ENCODE results near the gene MYH7. TPM values are rescaled to one million over a fixed set of nuclear protein-coding genes. Genes with fewer than 3 reads are reported as not detected.

Gene MYH7
- total RNA-seq, 4 donors from 2014 or later, result 1,360 to 5,274 (median 3,359) TPM

DNA sequence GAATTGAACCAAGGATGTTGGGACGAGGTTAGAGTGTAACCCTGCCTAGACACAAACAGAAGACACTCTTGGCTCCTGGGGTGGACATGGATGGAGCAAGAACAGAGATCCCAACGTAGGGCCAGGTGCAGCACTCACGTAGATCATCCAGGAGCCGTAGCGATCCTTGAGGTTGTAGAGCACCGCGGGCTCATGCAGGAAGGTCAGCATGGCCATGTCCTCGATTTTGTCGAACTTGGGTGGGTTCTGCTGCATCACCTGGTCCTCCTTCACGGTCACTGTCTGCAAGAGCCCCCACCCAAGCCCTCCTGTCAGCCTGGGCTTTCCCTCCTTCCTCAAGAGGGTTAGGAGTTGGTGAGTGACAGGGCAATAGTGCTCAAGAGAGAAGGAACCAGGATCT, 2.5 kb downstream of the MYH7 start:
- in situ Hi-C loops (cut with MboI; ENCODE audit: low sequenced_read_pairs in 4 of 4), result no loop called here
- intact Hi-C loops (cut with DNase I; ENCODE audit: low total_unique reads), result no loop called here
- H3K27me3 ChIP-seq, result no peaks in the 10 kb centered on the region
- H3K36me3 ChIP-seq, result no peaks in the 10 kb centered on the region
- H3K9me3 ChIP-seq, result no peaks in the 10 kb centered on the region
- no peak for ATAC-seq
- H3K4me1 ChIP-seq, result peaks cover 34 to 53% of the 10 kb centered on the region in 2 donors
- no peak for TF ChIP-seq POLR2A (IDR thresholded peaks at IDR 0.05)
- TF ChIP-seq, protein P1, sequence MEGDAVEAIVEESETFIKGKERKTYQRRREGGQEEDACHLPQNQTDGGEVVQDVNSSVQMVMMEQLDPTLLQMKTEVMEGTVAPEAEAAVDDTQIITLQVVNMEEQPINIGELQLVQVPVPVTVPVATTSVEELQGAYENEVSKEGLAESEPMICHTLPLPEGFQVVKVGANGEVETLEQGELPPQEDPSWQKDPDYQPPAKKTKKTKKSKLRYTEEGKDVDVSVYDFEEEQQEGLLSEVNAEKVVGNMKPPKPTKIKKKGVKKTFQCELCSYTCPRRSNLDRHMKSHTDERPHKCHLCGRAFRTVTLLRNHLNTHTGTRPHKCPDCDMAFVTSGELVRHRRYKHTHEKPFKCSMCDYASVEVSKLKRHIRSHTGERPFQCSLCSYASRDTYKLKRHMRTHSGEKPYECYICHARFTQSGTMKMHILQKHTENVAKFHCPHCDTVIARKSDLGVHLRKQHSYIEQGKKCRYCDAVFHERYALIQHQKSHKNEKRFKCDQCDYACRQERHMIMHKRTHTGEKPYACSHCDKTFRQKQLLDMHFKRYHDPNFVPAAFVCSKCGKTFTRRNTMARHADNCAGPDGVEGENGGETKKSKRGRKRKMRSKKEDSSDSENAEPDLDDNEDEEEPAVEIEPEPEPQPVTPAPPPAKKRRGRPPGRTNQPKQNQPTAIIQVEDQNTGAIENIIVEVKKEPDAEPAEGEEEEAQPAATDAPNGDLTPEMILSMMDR (IDR thresholded peaks at IDR 0.05 in 4 of 5, conservative IDR thresholded peaks at IDR 0.05 in 1 of 5), result no peak
- H3K4me3 ChIP-seq, result no peak overlapping the region
- H3K27ac ChIP-seq, result peak overlapping the region; percentile 83 to 89 (median 86)
- peak in 1 of 2 donors; percentile 40 for DNase-seq

DNA sequence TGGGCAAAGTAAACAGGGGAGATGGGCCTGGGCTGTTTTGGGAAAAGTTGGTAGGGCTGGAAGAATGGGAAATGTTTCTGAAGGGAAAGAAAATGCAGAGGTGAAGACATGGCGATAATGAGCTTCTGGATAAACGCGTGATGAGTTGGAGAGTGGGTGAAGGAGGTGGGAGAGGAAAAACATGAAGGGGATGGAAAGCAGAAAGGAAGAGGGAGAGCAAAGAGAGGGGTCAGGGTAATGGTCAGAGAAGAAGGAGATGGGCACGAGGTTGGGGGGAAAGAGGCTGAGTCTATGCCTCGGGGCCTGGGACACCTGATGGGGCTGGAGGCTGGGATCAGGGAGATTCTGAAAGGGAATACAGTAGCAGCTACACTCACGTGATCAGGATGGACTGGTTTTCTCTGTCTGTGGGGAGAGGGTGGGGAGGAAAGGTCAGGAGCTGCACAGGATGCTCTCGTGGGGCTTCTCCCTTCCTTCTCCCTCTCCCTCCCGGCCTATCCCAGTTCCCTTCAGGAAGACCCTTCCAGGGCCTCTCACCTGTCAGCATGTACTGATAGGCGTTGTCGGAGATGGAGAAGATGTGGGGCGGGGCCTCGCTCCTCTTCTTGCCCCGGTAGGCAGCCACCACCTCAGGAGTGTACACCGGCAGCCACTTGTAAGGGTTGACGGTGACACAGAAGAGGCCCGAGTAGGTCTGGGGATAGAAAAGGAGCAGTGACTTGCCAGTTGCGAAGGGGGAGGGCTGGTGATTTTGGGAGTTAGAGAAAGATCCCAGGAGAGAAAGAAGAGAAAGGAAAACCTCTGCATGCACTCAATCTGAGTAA, 3.1 kb downstream of the MYH7 start:
- H3K9me3 ChIP-seq, result no peaks in the 10 kb centered on the region
- H3K27me3 ChIP-seq, result no peaks in the 10 kb centered on the region
- H3K27ac ChIP-seq, result peak overlapping the region; percentile 83 to 89 (median 86)
- in situ Hi-C loops (cut with MboI; ENCODE audit: low sequenced_read_pairs in 4 of 4) (no loop called here), intact Hi-C loops (cut with DNase I; ENCODE audit: low total_unique reads) (no loop called here)
- TF ChIP-seq, protein P1 (IDR thresholded peaks at IDR 0.05 in 4 of 5, conservative IDR thresholded peaks at IDR 0.05 in 1 of 5), result no peak
- no peak for TF ChIP-seq POLR2A (IDR thresholded peaks at IDR 0.05)
- ATAC-seq, result no peak
- H3K36me3 ChIP-seq, result no peaks in the 10 kb centered on the region
- DNase-seq, result peak in 1 of 2 donors; percentile 13
- H3K4me1 ChIP-seq, result peaks cover 28 to 48% of the 10 kb centered on the region in 2 donors
- no peak overlapping the region for H3K4me3 ChIP-seq

DNA sequence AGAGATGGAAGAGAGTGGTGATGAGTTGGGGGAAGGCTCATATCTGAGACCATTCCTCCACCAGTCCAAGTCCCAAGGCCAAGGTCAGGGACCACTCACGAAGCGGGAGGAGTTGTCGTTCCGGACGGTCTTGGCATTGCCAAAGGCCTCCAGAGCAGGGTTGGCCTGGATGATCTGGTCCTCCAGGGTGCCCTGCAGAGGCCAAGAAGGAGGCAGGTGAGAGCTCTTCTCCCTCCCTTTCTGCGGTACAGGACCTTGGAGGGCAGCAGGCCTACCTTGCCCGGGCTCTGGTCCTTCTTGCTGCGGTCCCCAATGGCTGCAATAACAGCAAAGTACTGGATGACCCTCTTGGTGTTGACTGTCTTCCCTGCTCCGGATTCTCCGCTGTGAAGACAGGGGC, 4.0 kb downstream of the MYH7 start:
- peak in 1 of 2 donors; percentile 11 for DNase-seq
- H3K4me1 ChIP-seq, result peaks cover 19 to 40% of the 10 kb centered on the region in 2 donors
- intact Hi-C loops (cut with DNase I; ENCODE audit: low total_unique reads), result no loop called here
- H3K9me3 ChIP-seq, result no peaks in the 10 kb centered on the region
- in situ Hi-C loops (cut with MboI; ENCODE audit: low sequenced_read_pairs in 4 of 4), result no loop called here
- no peaks in the 10 kb centered on the region for H3K36me3 ChIP-seq
- no peak for TF ChIP-seq POLR2A (IDR thresholded peaks at IDR 0.05)
- TF ChIP-seq, protein P1 (IDR thresholded peaks at IDR 0.05 in 4 of 5, conservative IDR thresholded peaks at IDR 0.05 in 1 of 5), result no peak
- no peak for ATAC-seq
- H3K27ac ChIP-seq, result peak overlapping the region; percentile 83 to 89 (median 86)
- H3K27me3 ChIP-seq, result no peaks in the 10 kb centered on the region
- H3K4me3 ChIP-seq, result no peak overlapping the region

DNA sequence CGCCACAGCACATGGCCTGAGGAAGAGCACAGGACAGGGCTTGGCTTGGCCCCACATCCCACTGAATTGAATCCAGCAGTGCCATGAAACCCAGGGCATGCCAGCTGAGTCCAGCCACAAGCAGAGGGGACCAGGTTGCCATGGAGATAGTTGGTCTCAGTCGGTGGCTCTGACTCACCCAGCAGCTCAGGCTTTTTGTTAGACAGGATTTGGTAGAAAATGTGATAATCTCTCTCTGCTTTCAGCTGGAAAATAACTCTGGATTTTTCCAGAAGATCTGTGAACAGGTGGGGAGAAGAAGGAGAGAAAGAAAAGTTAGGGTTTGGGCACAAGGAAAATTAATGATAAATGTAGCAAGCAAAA, 4.8 kb downstream of the MYH7 start:
- peak in 1 of 2 donors; percentile 22 for DNase-seq
- Histone ChIP-seq H3K27ac (peak overlapping the region; percentile 83 to 89 (median 86)), H3K9me3 (no peaks in the 10 kb centered on the region), H3K4me3 (no peak overlapping the region), H3K36me3 (no peaks in the 10 kb centered on the region), H3K27me3 (no peaks in the 10 kb centered on the region), H3K4me1 (peaks cover 11 to 32% of the 10 kb centered on the region in 2 donors)
- TF ChIP-seq POLR2A (IDR thresholded peaks at IDR 0.05), result no peak
- TF ChIP-seq, protein P1 (IDR thresholded peaks at IDR 0.05 in 4 of 5, conservative IDR thresholded peaks at IDR 0.05 in 1 of 5), result no peak
- intact Hi-C loops (cut with DNase I; ENCODE audit: low total_unique reads), result no loop called here
- ATAC-seq, result no peak
- in situ Hi-C loops (cut with MboI; ENCODE audit: low sequenced_read_pairs in 4 of 4), result no loop called here
